Kasumi-1 (cell line): Measurements from ENCODE around the gene CAPN1.

Source experiments
- DNase-seq, 2 experiments: peaks; one replicate each; lab custom pipeline; 2025; lab: John Stamatoyannopoulos, UW

CAPN1 gene

GRCh38 chr11:65260756-65261590 lies 79.2 kb downstream of the CAPN1 start:
- peak in 1 of 2 experiments; percentile 46 for DNase-seq
